GM18861 (cell line): ENCODE results near the gene NYNRIN.

Experiments used
- ATAC-seq: cut with Tn5 transposase; IDR thresholded peaks from one replicate; pipeline ENCODE4 v1.9.1; 2021; ENCODE audit not compliant: unreplicated experiment

Gene NYNRIN

DNA sequence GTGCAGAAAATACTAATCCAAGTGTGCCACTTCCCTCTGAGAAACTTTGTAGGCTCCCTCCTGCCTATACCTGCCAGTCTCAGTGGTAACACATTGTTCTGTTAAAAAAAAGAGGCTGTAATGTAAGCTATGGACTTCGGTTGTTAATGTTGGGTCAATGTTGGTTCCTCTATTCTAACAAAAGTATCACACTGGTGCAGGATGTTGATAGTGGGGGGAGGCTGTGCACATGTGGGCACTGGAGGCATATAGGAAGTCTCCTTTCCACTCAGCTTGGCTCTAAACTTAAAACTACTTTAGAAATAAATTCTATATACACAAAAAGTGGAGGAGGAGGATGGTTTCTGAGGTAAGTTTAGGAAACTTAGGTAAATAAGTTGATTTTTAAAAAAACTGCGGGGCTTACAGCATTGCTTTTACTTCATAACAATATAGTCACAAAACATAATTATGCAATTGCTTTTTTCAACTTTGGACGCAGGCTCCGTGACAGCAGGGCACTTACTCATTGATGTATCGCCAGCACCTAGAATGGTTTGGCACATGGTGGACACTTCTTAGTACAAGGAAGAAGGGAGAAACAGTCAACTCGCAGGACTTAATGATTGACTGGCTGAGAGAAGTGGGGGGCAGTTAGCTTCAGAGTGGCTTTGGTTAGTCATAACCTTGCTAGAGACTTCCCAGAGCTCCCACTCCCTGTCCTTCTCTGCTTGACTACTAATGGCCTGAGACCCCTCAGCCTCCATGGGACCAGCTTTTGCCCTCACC, 7.9 kb upstream of the NYNRIN start:
- no peak for ATAC-seq

DNA sequence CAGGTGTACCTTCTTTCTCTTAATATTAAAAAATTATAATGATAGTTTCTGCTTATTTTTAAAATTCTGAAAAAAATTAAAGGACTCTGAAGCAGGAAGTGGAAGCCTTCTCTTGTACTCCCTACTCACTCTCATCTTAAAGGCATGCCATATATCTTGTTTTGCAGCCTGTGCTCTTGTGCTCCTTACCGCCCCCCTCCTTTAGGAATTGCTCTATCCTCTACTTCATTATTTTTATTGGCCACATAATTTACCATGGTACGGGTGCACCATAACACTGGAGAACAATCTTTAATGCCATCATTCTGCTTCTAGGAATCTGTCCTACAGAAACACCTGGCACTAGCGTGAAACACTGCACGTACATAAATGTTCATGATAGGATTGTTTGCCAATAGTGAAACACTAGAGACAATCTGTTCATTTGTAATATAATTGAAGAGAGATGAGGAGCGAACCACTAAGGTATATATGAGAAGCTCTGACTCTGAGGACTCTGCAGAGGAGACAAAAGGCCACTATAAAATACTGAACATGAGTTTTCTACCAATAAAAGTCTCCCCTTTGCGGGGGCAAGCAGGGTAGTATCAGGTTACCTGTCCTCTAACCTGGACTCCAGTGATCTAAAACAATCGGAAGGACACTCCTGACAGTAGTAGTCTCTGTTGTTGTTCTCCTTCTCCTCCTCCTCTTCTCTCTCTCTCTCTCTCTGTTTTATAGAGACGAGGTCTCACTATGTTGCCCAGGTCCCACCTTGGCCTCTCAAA, 6.3 kb upstream of the NYNRIN start:
- ATAC-seq, result no peak

DNA sequence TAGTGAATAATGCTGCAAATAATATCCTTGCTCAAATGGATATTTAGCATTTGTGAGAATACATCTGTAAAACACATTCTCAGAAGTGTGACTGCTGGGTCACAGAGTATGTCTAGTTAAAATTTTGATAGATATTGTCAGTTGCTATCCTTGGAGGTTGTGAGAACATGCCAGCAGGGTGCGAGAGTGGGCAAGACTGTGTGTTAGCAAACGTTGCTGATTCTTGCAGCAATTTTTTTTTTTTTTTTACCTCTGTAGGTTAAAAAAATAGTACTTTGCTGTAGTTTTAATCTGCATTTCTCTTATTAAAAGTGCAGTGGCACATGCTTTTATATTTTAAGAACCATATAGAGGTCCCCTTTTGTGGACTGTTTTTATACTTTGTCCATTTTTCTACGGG, 4.5 kb upstream of the NYNRIN start:
- ATAC-seq, result no peak

DNA sequence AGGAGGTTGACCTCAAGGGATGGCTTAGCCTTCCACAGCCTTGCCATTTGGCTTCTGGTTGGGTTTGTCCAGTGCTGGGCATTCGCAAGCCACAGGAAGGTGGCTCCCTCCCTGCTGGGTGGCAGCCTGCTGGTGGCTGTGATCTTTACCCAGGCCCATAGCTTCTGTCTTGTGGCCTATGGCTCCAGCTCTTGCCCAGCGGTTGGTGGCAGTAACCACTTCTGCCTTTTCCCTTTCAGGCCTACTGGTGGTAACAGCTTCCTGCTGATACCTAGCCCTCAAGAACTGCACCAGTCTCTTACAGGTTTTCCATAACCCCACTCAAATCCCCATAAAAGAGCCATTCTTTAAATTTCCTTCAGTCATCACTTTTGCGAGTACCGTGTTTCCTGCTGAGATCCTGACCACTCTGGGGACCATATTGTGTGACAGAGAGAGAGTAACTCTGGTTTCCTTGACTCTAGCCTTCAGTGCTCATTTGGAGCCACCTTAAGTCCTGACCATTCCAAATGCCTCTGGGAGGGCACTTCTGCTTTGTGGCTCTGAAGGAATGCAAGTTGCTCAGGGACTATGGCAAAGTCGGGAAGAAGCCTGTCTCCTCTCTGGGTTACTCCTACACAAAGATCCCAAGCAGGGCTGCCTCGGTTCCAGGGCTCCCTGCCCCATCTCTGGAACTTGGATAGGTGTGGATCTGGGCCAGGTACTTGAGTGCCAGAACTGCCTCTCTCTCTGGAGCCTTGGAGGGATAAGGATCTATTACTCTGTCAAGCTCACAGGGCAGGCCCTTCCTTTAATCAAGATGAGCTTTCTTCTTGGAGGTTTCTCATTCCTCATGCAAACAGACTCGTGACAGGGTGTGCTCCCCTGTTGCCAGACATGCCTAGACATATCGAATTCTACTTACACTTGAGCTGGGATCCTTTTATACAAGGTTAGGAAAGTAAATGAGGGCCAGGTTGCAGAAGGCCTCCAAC, 2.9 kb upstream of the NYNRIN start:
- ATAC-seq, result no peak

DNA sequence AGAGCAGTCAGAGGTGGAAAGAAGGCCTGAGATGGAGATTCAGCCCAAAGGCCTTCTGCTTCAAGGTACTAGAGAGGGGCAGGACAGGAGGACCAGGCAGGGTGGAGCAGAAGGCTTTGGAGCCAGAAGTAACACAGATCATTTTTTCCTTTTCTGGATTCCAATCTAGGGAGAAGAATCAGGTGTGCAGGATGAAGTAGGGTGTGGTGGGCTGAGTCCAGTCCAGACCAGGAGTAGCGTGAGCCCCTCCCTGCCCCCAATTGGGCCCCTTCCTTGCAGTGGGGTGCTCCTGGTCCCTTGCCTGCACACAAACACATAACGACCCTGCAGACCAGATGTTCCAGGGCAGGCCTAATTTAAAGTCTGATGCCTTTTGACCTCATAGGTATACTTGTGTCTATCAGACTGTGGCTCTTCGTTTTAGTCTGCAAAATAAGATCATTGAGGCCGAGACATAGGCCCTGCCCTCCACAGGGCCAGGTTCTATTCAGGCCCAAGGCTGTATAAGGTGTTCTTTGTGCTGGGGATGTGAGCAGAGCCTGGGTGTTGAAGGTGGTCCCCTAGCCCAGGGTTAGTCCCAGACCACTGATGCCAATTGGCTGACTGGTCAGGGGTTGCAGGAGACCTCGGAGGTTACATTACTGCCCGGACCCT, 1.0 kb upstream of the NYNRIN start:
- no peak for ATAC-seq

DNA sequence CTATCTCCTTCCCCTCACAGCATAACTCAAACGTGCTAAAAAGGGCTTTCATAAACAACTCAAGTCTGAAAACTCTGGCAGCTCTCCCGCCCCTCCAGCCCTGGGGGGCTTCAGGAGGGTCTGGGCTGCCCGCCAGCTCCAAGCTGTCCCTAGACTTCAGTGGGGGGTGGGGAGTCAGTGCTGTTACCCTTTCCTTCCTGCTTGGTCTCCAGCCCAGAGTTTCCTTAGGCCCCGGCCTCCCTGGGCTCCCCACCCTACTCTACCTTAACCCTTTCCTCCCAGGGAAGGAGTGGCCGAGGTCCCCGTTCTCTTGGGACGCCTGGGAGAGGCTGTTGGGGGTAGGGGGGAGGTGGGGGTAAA, 530 bp upstream of the NYNRIN start:
- ATAC-seq, result no peak

DNA sequence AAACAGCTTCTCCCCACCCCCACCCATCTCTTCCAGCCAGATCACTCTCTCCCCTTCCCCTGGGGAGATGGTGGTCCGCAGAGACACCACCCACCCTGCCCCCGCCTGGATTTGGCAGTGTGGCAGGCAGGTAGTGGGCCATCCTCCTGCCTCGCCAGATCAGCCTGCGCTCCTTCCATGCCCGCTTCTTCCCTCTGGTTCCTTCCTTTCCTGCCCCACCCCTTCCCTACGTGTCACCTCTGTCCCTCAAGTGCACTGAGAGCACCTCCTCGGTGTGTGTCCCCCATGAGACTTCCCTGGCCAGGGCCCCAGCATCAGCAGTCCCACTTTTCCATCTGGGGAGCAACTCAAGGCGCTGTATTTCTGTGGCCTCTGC, 632 bp downstream of the NYNRIN start:
- no peak for ATAC-seq

DNA sequence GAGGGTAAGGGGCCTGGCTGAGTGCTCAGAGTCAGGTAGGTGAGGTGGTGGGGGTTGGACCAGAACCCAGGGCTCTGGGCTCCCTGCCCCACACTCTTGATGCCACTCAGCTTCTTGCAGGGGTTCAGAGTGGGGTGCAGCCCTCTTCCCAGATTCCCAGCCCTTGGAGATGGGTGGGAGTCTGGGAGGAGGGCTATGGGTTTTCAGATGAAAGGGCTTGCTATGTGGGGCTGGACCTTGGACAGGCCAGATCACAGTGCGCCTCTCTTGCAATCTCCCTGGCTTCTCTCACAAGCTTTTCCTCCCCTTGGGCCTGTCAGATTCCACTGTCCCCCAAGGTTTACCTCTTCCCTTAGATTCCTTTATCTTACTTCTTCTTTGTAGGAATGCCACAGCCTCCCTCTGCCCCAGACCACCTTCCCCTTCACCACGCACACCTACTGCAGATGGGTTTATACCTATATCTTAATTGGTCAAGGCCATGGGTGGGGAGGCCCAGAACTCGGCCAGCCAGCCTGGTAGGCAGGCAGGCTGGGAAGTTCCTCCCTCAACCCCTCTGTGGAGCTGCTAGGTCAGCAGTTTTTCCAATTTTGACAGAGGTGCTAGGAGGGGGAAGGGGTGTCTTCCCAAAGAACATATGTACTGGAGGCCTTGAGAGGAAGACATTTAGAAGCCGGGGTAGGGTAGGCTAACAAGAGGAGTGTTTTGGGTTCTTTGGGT, 1.4 kb downstream of the NYNRIN start:
- no peak for ATAC-seq

DNA sequence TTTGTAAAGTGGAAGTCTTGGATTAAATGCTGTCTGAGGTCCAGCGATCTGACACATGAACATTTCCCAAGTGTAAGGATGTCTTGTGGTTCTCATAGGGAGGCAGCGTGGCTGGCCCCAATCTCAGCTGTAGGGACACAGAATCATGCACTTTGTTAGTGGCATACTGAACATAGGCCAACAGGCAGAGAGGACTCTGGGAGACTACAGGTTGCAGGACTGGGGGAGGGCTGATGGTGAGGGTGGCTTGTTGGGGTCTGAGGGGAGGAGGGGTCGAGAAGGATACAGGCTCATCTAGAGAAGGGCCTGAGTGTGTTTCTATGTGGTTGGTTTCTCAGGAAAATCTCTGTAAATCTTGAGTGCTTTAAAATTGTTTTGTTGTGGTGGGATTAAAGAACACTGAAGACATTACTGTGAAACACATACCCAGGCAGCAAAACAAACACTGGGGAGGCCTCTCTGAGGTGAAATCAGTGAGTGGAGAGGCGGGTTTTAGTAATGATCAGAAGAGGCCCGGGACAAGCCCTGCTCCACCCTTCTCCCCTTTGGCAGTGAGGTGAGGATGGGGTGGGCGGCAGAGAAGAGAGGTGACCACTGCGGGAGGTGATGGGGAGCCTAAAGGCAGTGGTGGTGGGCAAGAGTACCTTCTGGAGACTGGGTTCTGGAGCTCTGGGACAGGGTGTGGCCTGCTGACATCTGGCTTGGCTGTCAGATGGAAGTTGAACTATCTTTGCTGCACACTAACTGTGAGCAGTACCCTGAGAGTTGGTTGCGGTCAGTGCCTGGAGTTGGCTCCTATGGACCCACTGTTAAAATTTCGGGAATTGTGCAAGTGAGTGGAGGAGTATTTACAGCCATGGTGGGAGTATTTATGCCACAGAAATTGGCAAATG, 3.3 kb downstream of the NYNRIN start:
- ATAC-seq, result no peak

DNA sequence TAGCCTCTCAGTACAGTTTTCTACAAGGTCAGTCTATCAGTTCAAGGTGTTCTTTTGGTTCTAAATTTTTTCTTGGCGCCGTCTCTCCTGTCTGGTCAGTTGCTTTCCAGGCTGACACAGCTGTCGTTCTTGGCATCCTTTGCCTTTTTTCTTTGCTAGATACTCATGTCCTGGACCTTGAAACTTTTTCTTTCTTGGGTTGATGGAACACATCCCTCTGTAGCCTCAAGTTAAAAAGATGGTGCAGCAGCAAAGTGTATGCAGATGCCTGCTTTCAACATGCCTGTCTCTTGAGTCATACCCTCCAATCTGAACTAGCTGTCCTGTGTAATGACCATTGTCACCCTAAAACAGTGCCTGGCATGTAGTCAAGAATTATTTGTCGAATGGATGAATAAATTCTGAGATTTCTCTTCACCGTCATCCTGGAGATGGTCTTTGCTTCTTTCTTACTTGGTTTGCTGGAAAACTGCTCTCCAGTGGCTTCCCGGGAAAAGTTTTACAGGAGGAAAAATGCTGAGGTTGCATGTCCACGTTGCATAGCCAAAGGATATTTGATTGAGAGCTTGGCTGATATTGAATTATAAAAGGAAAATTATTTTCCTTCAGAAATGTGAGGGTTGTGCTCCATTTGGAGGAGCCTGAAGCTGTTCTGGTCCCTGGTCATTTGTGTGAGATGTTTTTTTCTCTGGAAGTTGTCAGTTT, 4.6 kb downstream of the NYNRIN start:
- ATAC-seq, result no peak

DNA sequence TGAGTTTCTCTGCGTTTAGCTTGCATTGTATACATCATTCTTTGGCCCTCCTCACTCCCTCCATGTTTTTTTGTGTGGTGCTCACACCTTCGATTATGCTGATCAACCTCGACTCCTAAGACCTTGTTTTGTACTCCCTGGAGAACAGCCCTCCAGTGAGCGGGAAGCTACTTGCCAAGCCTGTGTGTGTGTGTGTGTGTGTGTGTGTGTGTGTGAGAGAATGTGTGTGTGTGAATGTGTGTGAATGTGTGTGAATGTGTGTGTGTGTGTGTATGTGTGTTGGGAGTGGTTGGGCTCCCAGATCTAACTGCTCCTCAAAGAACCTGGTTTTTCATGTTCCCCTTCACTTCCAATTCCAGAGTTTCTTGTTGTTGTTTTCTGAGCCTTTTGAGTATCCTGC, 6.0 kb downstream of the NYNRIN start:
- ATAC-seq, result no peak

DNA sequence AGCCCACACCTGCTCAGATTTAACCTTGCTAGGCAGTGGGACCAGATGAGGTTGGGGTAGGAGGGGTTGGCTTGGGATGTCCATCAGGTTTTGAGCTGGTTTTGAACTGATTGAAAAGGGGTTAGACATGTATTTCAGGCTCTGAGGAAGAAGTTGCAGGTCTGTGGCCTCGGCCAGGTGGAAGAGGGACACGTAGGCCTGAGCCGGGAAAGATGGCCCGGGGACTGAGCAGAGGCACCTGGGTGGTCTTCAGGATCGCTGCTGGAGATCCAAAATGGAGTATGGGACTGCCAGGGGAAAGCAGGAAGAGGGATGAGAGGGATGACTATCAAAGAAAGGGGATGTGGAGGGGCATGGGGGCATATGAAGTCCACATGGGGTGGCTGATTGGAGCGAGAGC, 7.6 kb downstream of the NYNRIN start:
- no peak for ATAC-seq

DNA sequence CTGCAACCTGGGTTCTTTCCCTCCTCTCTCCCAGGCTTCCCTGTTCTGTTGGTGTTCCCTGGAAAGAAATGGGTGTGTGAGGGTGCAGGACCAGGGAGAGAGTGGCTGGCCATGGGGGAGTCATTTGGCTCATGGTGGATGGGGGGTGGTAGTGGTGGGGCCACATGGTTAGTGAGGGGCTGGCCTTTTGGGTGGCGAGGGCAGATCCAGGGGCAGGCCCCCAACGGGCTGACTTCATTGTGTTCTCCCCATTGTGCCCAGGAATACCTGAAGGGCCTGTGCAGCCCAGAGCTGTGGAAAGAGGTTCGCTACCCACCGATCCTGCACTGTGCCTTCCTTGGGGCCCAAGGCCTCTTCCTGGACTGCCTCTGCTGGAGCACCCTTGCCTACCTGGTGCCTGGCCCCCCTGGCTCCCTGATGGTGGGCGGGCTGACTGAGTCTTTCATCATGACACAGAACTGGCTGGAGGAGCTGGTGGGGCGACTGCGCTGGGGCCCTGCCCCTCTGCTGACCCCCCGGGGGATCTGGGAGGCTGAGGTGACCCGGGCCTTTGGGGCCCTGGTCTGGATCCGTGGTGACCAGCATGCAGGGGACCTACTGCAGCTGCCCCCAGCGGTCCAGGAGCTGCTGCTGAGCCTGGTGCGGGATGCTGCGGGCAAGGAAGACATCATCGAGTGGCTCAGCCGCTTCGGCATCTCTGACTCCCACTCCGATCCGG, 9.0 kb downstream of the NYNRIN start:
- no peak for ATAC-seq

DNA sequence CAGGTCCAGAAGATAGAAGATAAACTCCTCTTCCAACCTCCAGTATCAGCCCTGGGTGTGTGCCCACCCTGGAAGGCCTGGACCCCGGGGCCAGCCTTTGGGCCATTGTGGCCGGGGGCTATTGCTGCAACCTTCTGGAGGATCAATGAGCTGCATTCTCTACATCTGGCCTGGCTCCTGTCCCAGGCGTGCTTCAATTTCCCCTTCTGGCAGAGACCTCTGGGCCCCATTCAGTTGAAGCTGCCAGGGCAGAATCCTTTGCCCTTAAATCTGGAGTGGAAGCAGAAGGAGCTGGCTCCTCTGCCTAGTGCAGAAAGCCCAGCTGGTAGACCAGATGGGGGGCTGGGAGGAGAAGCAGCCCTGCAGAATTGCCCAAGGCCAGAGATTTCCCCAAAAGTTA, 10.0 kb downstream of the NYNRIN start:
- ATAC-seq, result no peak

DNA sequence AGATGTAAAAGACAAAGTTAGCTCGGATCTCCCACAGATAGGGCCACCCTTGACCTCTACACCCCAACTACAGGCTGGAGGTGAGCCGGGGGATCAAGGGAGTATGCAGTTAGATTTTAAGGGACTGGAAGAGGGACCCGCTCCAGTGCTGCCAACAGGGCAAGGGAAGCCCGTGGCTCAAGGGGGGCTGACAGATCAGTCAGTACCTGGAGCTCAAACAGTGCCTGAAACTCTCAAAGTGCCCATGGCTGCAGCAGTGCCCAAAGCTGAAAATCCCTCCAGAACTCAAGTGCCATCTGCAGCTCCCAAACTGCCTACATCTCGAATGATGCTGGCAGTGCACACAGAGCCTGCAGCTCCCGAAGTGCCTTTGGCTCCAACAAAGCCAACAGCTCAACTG, 10.4 kb downstream of the NYNRIN start:
- ATAC-seq, result no peak

DNA sequence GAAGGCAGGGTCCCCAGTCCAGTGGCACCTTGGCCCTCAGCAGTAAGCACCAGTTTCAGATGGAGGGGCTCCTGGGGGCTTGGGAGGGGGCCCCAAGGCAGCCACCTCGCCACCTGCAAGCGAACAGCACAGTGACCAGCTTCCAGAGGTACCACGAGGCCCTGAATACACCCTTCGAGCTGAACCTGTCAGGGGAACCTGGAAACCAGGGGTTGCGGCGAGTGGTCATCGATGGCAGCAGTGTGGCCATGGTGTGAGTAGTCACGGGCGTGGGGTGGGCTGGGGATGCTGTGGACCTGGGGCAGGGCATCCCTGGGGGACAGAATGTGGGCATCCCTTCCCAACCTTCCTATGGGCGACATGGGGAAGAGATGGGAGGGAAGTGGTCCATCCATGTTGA, 11.2 kb downstream of the NYNRIN start:
- no peak for ATAC-seq

DNA sequence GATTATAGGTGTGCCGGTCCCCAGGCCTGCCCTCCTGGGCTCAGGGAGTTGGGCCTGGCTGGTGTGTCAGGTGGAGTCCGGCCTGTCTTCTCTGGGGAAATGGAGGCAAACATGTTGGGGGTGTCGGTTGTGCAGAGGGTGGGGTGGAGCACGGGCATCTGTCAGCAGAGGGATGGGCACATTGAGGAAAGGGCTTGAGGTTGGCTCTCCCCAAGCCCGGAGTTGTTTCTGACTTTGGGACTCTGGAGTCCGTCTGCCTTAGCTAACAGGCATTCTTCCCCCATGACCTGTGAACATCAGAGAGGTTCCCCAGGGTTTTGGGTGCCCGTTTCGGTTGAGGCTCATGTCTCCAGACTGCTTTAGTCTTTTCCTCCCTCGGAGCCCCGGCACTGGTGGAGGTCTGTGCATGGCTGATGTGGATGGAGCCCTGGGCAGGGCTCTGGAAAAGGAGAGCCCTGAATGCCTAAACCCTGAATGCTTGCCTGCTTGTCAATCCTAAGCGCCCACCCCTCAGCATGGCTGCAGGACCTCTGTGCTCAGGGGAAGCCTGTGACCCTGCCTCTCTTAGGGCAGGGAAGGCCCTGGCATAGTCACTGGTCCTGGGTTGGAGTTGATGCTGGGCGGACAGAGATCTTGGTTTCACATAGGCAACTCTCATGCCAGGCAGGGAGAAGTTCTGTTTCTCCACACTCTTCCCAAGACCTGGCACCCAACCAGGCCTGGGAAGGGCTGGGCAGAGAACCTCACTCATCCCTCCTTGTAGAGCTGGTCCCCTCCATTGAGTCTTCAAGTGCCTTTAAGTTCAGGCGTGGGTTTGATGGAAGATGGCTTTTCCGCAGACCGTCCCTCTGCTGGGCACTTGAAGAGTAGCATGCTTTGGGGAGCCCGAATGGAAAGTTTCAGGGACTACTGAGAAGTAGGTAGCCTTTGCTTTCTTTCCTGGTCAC, 12.9 kb downstream of the NYNRIN start:
- ATAC-seq, result no peak
